Parathyroid adenoma (tissue), 2 donors: ENCODE measurements around the gene ZSWIM1.

Experiments
- H2AFZ ChIP-seq: fragments of 300-600 bp; sonication (generic); one replicate; pipeline ENCODE4 v1.7.0; 2017; ENCODE audit warnings: antibody characterized with exemption, mild to moderate bottlenecking
- H3K27ac ChIP-seq: fragments of 300-600 bp; sonication (generic); one replicate; pipeline ENCODE4 v1.7.0; 2017
- H3K27me3 ChIP-seq: fragments of 300-600 bp; sonication (generic); one replicate; pipeline ENCODE4 v1.7.0; 2017; ENCODE audit warnings: low read length; ENCODE audit not compliant: control insufficient read depth, insufficient read depth
- H3K36me3 ChIP-seq: fragments of 300-600 bp; sonication (generic); one replicate; pipeline ENCODE4 v1.7.0; 2017; ENCODE audit warnings: low read length; ENCODE audit not compliant: control insufficient read depth, insufficient read depth
- H3K4me1 ChIP-seq: fragments of 300-600 bp; sonication (generic); one replicate; pipeline ENCODE4 v1.7.0; 2017; ENCODE audit warnings: control low read depth
- H3K4me2 ChIP-seq: fragments of 300-600 bp; sonication (generic); one replicate; pipeline ENCODE4 v1.7.0; 2017; ENCODE audit warnings: low read length
- H3K4me3 ChIP-seq: fragments of 300-600 bp; sonication (generic); one replicate; pipeline ENCODE4 v1.7.0; 2017; ENCODE audit warnings: low read depth, low read length
- H3K79me2 ChIP-seq: fragments of 300-600 bp; sonication (generic); one replicate; pipeline ENCODE4 v1.7.0; 2017; ENCODE audit warnings: control low read depth
- H3K9ac ChIP-seq: fragments of 300-600 bp; sonication (generic); one replicate; pipeline ENCODE4 v1.7.0; 2017; ENCODE audit warnings: mild to moderate bottlenecking
- H3K9me3 ChIP-seq: fragments of 300-600 bp; sonication (generic); one replicate; pipeline ENCODE4 v1.7.0; 2017; ENCODE audit warnings: low read length; ENCODE audit not compliant: control insufficient read depth
- TF ChIP-seq, protein P1 (sequence below): fragments of 300-600 bp; sonication (generic); IDR thresholded peaks from one replicate; pipeline ENCODE4 v1.7.0; 2017; ENCODE audit warnings: antibody characterized with exemption, mild to moderate bottlenecking
- donor health status: primary hyperparathyroidism.

ZSWIM1 gene

GRCh38 chr20:45913116-45913515 lies 32.1 kb downstream of the ZSWIM1 start:
- no peak overlapping the region for H3K4me2 ChIP-seq
- H3K27me3 ChIP-seq, result no peaks in the 10 kb centered on the region
- no peak overlapping the region for H3K27ac ChIP-seq
- H3K4me3 ChIP-seq, result no peak overlapping the region
- H3K9ac ChIP-seq, result no peak overlapping the region
- no peaks in the 10 kb centered on the region for H3K9me3 ChIP-seq
- no peak overlapping the region for H2AFZ ChIP-seq
- no peaks in the 10 kb centered on the region for H3K79me2 ChIP-seq
- H3K4me1 ChIP-seq, result peaks cover 8% of the 10 kb centered on the region
- TF ChIP-seq, protein P1, sequence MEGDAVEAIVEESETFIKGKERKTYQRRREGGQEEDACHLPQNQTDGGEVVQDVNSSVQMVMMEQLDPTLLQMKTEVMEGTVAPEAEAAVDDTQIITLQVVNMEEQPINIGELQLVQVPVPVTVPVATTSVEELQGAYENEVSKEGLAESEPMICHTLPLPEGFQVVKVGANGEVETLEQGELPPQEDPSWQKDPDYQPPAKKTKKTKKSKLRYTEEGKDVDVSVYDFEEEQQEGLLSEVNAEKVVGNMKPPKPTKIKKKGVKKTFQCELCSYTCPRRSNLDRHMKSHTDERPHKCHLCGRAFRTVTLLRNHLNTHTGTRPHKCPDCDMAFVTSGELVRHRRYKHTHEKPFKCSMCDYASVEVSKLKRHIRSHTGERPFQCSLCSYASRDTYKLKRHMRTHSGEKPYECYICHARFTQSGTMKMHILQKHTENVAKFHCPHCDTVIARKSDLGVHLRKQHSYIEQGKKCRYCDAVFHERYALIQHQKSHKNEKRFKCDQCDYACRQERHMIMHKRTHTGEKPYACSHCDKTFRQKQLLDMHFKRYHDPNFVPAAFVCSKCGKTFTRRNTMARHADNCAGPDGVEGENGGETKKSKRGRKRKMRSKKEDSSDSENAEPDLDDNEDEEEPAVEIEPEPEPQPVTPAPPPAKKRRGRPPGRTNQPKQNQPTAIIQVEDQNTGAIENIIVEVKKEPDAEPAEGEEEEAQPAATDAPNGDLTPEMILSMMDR, result no peak
- no peaks in the 10 kb centered on the region for H3K36me3 ChIP-seq

- Histone ChIP-seq H3K4me1 (no peaks in the 10 kb centered on the region), H3K4me3 (no peak overlapping the region), H2AFZ (no peak overlapping the region), H3K4me2 (no peak overlapping the region), H3K79me2 (no peaks in the 10 kb centered on the region), H3K36me3 (no peaks in the 10 kb centered on the region), H3K27me3 (no peaks in the 10 kb centered on the region), H3K27ac (peak overlapping the region; percentile 3), H3K9ac (no peak overlapping the region), H3K9me3 (no peaks in the 10 kb centered on the region)
- TF ChIP-seq, protein P1, result no peak
Observed at GRCh38 chr20:45917790-45918141, 36.7 kb downstream of the ZSWIM1 start.

DNA sequence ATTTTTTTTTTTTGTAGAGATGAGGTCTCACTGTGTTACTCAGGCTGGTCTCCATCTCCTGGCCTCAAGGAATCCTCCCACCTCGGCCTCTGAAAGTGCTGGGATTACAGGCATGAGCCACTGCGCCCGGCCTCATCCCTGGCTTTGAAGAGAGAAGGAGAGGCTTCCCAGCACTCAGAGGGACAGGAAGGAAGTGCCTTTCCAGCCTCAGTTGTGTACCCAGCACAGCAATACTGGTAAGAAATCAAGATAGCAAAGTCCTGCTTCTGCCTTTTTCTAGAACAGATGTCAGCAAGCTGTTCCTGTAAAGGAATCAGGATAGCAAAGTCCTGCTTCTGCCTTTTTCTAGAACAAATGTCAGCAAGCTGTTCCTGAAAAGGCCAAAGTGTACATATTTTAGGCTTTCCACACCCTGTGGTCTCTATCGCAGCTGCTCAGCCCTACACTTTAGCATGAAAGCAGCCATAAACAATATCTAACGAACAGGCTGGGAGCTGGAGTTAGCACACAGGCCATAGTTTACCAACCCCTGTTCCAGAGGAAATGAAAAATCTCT lies 37.2 kb downstream of the ZSWIM1 start:
- Histone ChIP-seq H3K79me2 (no peaks in the 10 kb centered on the region), H3K36me3 (no peaks in the 10 kb centered on the region), H3K9me3 (no peaks in the 10 kb centered on the region), H3K4me1 (no peaks in the 10 kb centered on the region), H3K9ac (no peak overlapping the region), H3K4me2 (no peak overlapping the region), H3K4me3 (no peak overlapping the region), H3K27ac (peak overlapping the region; percentile 3), H3K27me3 (no peaks in the 10 kb centered on the region), H2AFZ (no peak overlapping the region)
- TF ChIP-seq, protein P1, result no peak

DNA sequence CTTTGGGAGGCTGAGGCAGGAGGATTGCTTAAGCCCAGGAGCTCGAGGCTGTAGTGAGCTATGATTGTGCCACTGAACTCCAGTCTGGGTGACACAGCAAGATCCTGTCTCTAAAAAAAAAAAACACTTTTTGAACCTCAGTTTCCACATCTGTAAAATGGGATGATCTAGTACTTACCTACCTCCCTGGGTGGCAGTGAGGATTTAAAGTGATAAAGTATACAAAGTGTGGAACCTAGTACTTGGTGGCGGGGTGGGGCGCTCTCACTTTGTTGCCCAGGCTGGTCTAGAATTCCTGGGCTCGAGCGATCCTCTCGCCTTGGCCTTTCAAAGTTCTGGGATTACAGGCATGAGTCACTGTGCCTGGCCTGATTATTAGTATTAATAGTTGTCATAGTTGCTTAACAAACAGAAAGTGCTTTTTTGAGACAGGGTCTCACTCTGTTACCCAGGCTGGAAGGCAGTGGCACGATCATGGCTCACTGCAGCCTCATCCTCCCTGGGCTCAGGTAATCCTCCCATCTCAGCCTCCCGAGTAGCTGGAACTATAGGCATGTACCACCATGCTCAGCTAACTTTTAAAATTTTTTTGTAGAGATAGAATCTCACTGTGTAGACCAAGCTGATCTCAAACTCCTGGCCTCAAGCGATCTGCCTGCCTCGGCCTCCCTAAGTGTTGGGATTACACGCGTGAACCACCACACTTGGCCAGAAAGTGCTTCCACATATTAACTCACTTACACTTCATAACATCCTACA lies 37.9 kb downstream of the ZSWIM1 start:
- Histone ChIP-seq H3K9me3 (no peaks in the 10 kb centered on the region), H3K27ac (peak overlapping the region; percentile 24), H3K4me1 (peaks cover under 1% of the 10 kb centered on the region), H2AFZ (no peak overlapping the region), H3K4me3 (no peak overlapping the region), H3K79me2 (no peaks in the 10 kb centered on the region), H3K36me3 (no peaks in the 10 kb centered on the region), H3K9ac (no peak overlapping the region), H3K4me2 (no peak overlapping the region), H3K27me3 (no peaks in the 10 kb centered on the region)
- TF ChIP-seq, protein P1, result no peak
